ENCODE measurements around the gene PFKP.

The PFKP gene

GRCh38 chr10:3023892-3024291 is 43.5 kb upstream of the PFKP start:
- TF ChIP-seq, protein P1, sequence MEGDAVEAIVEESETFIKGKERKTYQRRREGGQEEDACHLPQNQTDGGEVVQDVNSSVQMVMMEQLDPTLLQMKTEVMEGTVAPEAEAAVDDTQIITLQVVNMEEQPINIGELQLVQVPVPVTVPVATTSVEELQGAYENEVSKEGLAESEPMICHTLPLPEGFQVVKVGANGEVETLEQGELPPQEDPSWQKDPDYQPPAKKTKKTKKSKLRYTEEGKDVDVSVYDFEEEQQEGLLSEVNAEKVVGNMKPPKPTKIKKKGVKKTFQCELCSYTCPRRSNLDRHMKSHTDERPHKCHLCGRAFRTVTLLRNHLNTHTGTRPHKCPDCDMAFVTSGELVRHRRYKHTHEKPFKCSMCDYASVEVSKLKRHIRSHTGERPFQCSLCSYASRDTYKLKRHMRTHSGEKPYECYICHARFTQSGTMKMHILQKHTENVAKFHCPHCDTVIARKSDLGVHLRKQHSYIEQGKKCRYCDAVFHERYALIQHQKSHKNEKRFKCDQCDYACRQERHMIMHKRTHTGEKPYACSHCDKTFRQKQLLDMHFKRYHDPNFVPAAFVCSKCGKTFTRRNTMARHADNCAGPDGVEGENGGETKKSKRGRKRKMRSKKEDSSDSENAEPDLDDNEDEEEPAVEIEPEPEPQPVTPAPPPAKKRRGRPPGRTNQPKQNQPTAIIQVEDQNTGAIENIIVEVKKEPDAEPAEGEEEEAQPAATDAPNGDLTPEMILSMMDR (IDR thresholded peaks at IDR 0.05) = no peak
- intact Hi-C loops (cut with DNase I; ENCODE audit: low total_unique reads) = no loop called here
- no peak overlapping the region for H3K27ac ChIP-seq

DNA sequence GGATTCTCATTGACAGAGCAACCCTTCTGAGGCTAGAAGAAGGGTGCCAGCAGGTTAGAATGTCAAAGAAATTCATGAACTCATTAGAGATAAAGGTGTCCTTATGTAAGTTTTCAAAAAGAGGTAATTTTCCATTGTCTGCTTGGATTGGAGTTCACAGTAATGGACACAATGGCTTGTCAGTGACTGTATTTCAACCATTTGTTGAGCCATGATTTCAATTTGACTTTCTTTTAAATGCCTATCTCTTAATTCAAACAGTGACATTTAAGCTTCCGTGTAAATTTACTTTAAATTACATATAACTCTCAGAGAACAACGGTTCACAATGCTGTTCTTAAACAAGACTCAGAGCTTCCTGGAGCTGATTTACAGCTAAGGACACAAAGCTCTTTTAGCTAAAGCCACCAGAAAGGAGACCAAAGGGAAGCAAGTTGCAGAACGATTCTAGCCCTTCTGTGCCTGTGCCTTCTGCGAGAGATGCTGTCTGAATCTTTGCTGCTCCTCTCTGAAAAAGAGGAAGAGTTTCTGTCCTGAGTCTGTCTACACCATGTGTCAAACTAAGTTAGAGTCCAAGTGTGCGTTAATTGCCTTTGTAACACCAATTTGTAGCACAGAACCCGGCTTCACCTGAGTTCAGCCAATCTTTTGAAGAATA is 42.2 kb upstream of the PFKP start:
- TF ChIP-seq, protein P1 (IDR thresholded peaks at IDR 0.05) = no peak
- no peaks in the 10 kb centered on the region for H3K4me1 ChIP-seq
- DNase-seq = no peak
- no peak overlapping the region for H3K4me3 ChIP-seq
- H3K27ac ChIP-seq = no peak overlapping the region
- H3K9me3 ChIP-seq = no peaks in the 10 kb centered on the region
- intact Hi-C loops (cut with DNase I; ENCODE audit: low total_unique reads) = no loop called here
- no peaks in the 10 kb centered on the region for H3K36me3 ChIP-seq
- peaks cover 0 to 12% of the 10 kb centered on the region in 2 donors for H3K27me3 ChIP-seq

More at GRCh38 chr10:3023892-3024291, 43.5 kb upstream of the PFKP start:
- DNase-seq = no peak
- H3K4me3 ChIP-seq = no peak overlapping the region
- H3K27me3 ChIP-seq = peaks cover 0 to 18% of the 10 kb centered on the region in 2 donors
- no peaks in the 10 kb centered on the region for H3K36me3 ChIP-seq
- H3K9me3 ChIP-seq = no peaks in the 10 kb centered on the region
- H3K4me1 ChIP-seq = no peaks in the 10 kb centered on the region

DNA sequence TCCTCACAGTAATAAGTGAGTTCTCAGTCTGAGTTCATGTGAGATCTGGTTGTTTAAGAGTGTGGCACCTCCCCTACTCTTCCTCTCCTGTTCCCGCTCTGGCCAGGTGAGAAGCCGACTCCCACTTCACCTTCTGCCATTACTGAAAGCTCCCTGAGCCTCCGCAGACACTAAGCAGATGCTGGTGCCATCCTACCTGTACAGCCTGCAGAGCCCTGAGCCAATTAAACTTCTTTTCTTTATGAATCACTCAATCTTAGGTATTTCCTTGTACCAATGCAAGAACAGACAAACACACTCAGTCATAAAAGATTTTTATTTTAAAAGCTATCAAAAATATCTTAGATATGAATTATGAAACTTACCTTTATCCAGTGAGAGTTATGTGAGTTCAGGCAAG is 39.5 kb upstream of the PFKP start:
- intact Hi-C loops (cut with DNase I; ENCODE audit: low total_unique reads) = no loop called here

GRCh38 chr10:3028441-3028840 is 38.9 kb upstream of the PFKP start:
- no peak overlapping the region for H3K4me3 ChIP-seq
- intact Hi-C loops (cut with DNase I; ENCODE audit: low total_unique reads) = no loop called here
- H3K9me3 ChIP-seq = no peaks in the 10 kb centered on the region
- peaks cover 0 to 8% of the 10 kb centered on the region in 2 donors for H3K27me3 ChIP-seq
- no peaks in the 10 kb centered on the region for H3K36me3 ChIP-seq
- TF ChIP-seq, protein P1 (IDR thresholded peaks at IDR 0.05) = no peak
- DNase-seq = no peak
- no peak overlapping the region for H3K27ac ChIP-seq
- H3K4me1 ChIP-seq = no peaks in the 10 kb centered on the region

More for the DNA sequence above, 39.5 kb upstream of the PFKP start:
- H3K4me1 ChIP-seq = no peaks in the 10 kb centered on the region
- no peaks in the 10 kb centered on the region for H3K36me3 ChIP-seq
- DNase-seq = no peak
- no peaks in the 10 kb centered on the region for H3K9me3 ChIP-seq
- H3K27me3 ChIP-seq = peaks cover 0 to 8% of the 10 kb centered on the region in 2 donors
- H3K27ac ChIP-seq = no peak overlapping the region
- TF ChIP-seq, protein P1 (IDR thresholded peaks at IDR 0.05) = no peak
- H3K4me3 ChIP-seq = no peak overlapping the region

GRCh38 chr10:3030765-3031164 is 36.6 kb upstream of the PFKP start:
- TF ChIP-seq, protein P1 (IDR thresholded peaks at IDR 0.05) = no peak
- Histone ChIP-seq H3K4me3 (no peak overlapping the region), H3K9me3 (no peaks in the 10 kb centered on the region), H3K36me3 (no peaks in the 10 kb centered on the region), H3K27me3 (peaks cover 0 to 5% of the 10 kb centered on the region in 2 donors), H3K27ac (no peak overlapping the region), H3K4me1 (no peaks in the 10 kb centered on the region)
- intact Hi-C loops (cut with DNase I; ENCODE audit: low total_unique reads) = loop anchor here (10.0 kb wide), 1 partner anchor 106 kb away; no protein-coding TSS in a partner anchor
- no peak for DNase-seq

Data from tibial artery (tissue), 4 donors.